Skeletal muscle cell (primary cell): ENCODE measurements around the gene TP53TG3.
"Not testable (repeated sequence)": the region's sequence is repeated elsewhere in the genome, so short reads cannot be mapped to it uniquely, and the experiment has no call there.

ENCODE experiments used
- DNase-seq: peaks from one replicate; pipeline ENCODE4 v3.0.0-alpha.2; 2010; ENCODE audit warnings: low read depth
- H3K4me3 ChIP-seq: 2 replicates; pipeline ENCODE4 v1.5.1; 2011; ENCODE audit warnings: low read depth, mild to moderate bottlenecking, control low read depth, low read length, moderate library complexity

The TP53TG3 gene, protein sequence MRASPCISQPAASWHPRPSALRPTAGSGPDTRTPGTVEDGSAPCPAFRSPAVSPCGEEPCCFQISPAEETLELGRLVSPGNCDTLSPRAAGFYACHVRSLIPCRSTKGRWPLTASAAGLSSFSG

GRCh38 chr16:32676065-32676464, at the start of gene TP53TG3:
Gene TP53TG3, minus strand, starts transcription at chr16:32676165. Its CDS starts 68 bp downstream, at chr16:32676097.
- H3K4me3 ChIP-seq, DNase-seq: not testable (repeated sequence)

DNA sequence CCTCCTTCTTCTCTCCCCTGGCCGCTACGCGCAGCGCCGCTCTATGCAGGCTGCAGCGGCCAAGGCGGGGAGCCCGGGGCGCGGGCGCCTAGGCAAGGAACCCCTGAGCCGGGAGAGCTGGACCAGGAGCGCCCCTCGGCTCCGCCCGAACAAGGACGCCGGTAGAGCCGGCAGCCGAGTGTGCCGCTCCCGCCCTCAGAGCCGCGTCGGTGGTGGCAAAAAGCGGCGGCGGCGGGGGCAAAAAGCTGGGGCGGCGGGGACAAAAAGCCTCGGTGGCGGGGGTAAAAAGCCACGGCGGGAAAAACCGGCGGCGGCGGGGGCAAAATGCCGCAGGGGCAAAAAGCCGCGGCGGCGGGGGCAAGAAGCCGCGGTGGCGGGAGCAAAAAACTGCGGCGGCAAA, 25.1 kb downstream of the TP53TG3 start:
- H3K4me3 ChIP-seq, DNase-seq: not testable (repeated sequence)

DNA sequence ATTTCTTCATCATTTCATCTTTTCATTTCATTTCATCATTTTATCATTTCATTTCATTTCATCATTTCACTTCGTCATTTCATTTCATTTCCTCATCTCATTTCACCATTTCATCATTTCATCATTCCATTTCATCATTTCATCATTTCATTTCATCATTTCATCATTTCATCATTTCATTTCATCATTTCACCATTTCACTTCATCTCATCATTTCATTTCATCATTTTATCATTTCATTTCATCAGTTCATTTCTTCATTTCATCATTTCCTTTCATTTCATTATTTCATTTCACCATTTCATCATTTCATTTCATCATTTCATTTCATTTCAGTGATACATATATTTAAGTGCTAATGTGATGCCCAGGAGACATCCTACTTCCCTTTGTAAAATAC, 28.4 kb downstream of the TP53TG3 start:
- not testable (repeated sequence) for DNase-seq, H3K4me3 ChIP-seq

- H3K4me3 ChIP-seq, DNase-seq: not testable (repeated sequence)
These were observed 29.2 kb downstream of the TP53TG3 start for GRCh38 chr16:32646780-32647179.

DNA sequence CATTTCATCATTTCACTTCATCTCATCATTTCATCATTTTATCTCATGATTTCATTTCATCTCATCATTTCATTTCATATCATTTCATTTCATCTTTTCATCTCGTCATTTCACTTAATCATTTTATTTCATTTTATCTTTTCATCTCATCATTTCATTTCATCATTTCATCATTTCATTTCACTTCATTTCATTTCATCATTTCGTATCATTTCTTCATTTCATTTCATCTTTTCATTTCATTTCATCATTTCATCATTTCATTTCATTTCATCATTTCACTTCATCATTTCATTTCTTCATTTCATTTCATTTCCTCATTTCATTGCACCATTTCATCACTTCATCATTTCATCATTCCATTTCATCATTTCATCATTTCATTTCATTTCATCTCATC, 29.8 kb downstream of the TP53TG3 start:
- not testable (repeated sequence) for DNase-seq, H3K4me3 ChIP-seq

DNA sequence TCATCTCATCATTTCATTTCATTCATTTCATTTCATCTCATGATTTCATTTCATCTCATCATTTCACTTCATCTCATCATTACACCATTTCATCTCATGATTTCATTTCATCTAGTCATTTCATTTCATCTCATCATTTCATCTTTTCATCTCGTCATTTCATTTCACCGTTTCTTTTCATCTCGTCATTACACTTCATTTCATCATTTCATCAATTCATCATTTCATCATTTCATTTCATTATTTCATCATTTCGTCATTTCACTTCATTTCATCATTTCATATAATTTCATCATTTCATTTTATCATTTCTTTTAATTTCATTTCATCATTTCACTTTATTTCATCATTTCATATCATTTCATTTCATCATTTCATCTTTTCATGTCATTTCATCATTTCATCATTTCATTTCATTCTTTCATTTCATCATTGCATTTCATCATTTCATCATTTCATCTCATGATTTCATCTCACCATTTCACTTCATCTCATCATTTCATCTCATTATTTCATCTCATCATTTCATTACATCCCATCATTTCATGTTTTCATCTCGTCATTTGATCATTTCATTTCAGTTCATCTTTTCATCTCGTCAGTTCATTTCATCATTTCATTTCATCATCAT, 30.6 kb downstream of the TP53TG3 start:
- H3K4me3 ChIP-seq, DNase-seq: not testable (repeated sequence)

- H3K4me3 ChIP-seq, DNase-seq: not testable (repeated sequence)
These were observed 31.2 kb downstream of the TP53TG3 start for GRCh38 chr16:32644715-32645114.

GRCh38 chr16:32637614-32638013, 38.4 kb downstream of the TP53TG3 start:
- not testable (repeated sequence) for H3K4me3 ChIP-seq, DNase-seq

- not testable (repeated sequence) for H3K4me3 ChIP-seq, DNase-seq
These were observed 43.9 kb downstream of the TP53TG3 start for GRCh38 chr16:32632096-32632495.
